Osteoblast (primary cell): ENCODE results near the gene SLC15A3. TPM values are rescaled to one million over a fixed set of nuclear protein-coding genes. Genes with fewer than 3 reads are reported as not detected.

ENCODE experiments used
- DNase-seq: peaks from one replicate; pipeline ENCODE4 v3.0.0; 2011; ENCODE audit warnings: low spot score, mixed read lengths; ENCODE audit not compliant: insufficient read length; ENCODE audit errors: missing footprints
- H2AFZ ChIP-seq: 2 replicates; pipeline ENCODE4 v1.6.0; 2011; ENCODE audit warnings: mild to moderate bottlenecking, low read length
- H3K27ac ChIP-seq: 2 replicates; pipeline ENCODE4 v1.5.1; 2011; ENCODE audit warnings: mild to moderate bottlenecking, low read depth, low read length, moderate library complexity
- H3K27me3 ChIP-seq: 2 replicates; pipeline ENCODE4 v1.6.0; 2012; ENCODE audit warnings: mild to moderate bottlenecking, control low read depth, inconsistent platforms, low read length, moderate library complexity; ENCODE audit not compliant: insufficient read depth
- H3K36me3 ChIP-seq: 2 replicates; pipeline ENCODE4 v1.5.1; 2011; ENCODE audit warnings: mild to moderate bottlenecking, low read length, control low read depth, moderate library complexity; ENCODE audit not compliant: insufficient read depth
- H3K4me1 ChIP-seq: 2 replicates; pipeline ENCODE4 v1.5.1; 2011; ENCODE audit warnings: mild to moderate bottlenecking, low read length, control low read depth, moderate library complexity; ENCODE audit not compliant: insufficient read depth
- H3K4me2 ChIP-seq: 2 replicates; pipeline ENCODE4 v1.6.0; 2011; ENCODE audit warnings: mild to moderate bottlenecking, low read length; ENCODE audit not compliant: insufficient read depth
- H3K4me3 ChIP-seq: fragments of 200-600 bp; sonication (generic); 3 replicates; pipeline ENCODE4 v1.5.1; 2012; ENCODE audit warnings: mild to moderate bottlenecking, low read length, inconsistent platforms; ENCODE audit not compliant: insufficient read depth
- H3K79me2 ChIP-seq: 2 replicates; pipeline ENCODE4 v1.6.0; 2012; ENCODE audit warnings: mild to moderate bottlenecking, low read length, control low read depth, inconsistent platforms; ENCODE audit not compliant: insufficient read depth
- H3K9me3 ChIP-seq: 2 replicates; pipeline ENCODE4 v1.5.1; 2011; ENCODE audit warnings: low read depth, low read length, control low read depth
- H4K20me1 ChIP-seq: 2 replicates; pipeline ENCODE4 v1.6.0; 2012; ENCODE audit warnings: mild to moderate bottlenecking, low read length, control low read depth; ENCODE audit not compliant: insufficient read depth
- CTCF ChIP-seq: IDR thresholded peaks from 2 replicates; pipeline ENCODE4 v1.5.1; 2011; ENCODE audit warnings: mild to moderate bottlenecking, low read depth, low read length, moderate library complexity; ENCODE audit errors: extremely low read depth
- total RNA-seq: library from RNA; depleted of rRNA; stranded (reverse); fragments of >200 nt; gene quantifications from 2 replicates; pipeline ENCODE4 v1.2.3, GENCODE V29; 2012

SLC15A3 gene
- total RNA-seq, 1 donor: 10.9 TPM

- DNase-seq: no peak
- Histone ChIP-seq H3K27ac (no peak overlapping the region), H3K36me3 (peaks cover 49% of the 10 kb centered on the region), H3K4me2 (no peak overlapping the region), H3K79me2 (peaks cover 41% of the 10 kb centered on the region), H3K4me3 (no peak overlapping the region), H3K9me3 (no peaks in the 10 kb centered on the region), H3K4me1 (peaks cover 20% of the 10 kb centered on the region), H2AFZ (no peak overlapping the region), H3K27me3 (no peaks in the 10 kb centered on the region), H4K20me1 (peaks cover 37% of the 10 kb centered on the region)
- no peak for TF ChIP-seq CTCF
Observed at GRCh38 chr11:60902625-60903024, 49.4 kb downstream of the SLC15A3 start.

GRCh38 chr11:60900673-60901404 is 51.1 kb downstream of the SLC15A3 start:
- DNase-seq: no peak
- Histone ChIP-seq H3K4me1 (peaks cover 13% of the 10 kb centered on the region), H3K27me3 (no peaks in the 10 kb centered on the region), H3K4me3 (no peak overlapping the region), H2AFZ (no peak overlapping the region), H3K9me3 (no peaks in the 10 kb centered on the region), H4K20me1 (peaks cover 37% of the 10 kb centered on the region), H3K4me2 (no peak overlapping the region), H3K79me2 (peaks cover 39% of the 10 kb centered on the region), H3K27ac (no peak overlapping the region), H3K36me3 (peaks cover 67% of the 10 kb centered on the region)
- no peak for TF ChIP-seq CTCF

- Histone ChIP-seq H3K27me3 (no peaks in the 10 kb centered on the region), H2AFZ (no peak overlapping the region), H3K36me3 (peaks cover 73% of the 10 kb centered on the region)
Observed at GRCh38 chr11:60899977-60900376, 52.0 kb downstream of the SLC15A3 start.

More at GRCh38 chr11:60899977-60900376, 52.0 kb downstream of the SLC15A3 start:
- H3K79me2 ChIP-seq: peaks cover 33% of the 10 kb centered on the region
- H3K4me1 ChIP-seq: peaks cover 4% of the 10 kb centered on the region
- H3K27ac ChIP-seq: no peak overlapping the region
- TF ChIP-seq CTCF: no peak
- H3K4me2 ChIP-seq: no peak overlapping the region
- no peaks in the 10 kb centered on the region for H3K9me3 ChIP-seq
- no peak overlapping the region for H3K4me3 ChIP-seq
- no peak for DNase-seq
- H4K20me1 ChIP-seq: peaks cover 32% of the 10 kb centered on the region
